Effector memory CD8-positive, alpha-beta T cell (primary cell): ENCODE results near the gene ZACN.

Experiments
- ATAC-seq: fragments of 150-1000 bp; cut with Tn5 transposase; replicated peaks from 2 replicates; pipeline ENCODE4 v1.10.0; 2021; ENCODE audit warnings: mild to moderate bottlenecking, moderate library complexity
- DNase-seq, 3 experiments: peaks; one replicate each; pipeline ENCODE4 v3.0.0; 2021
- H3K27ac Mint-ChIP-seq, 2 donors: one replicate each; pipeline ENCODE4 v1.8.0; 2022; ENCODE audit warnings: mild to moderate bottlenecking in 2 of 2, mixed read lengths in 2 of 2, moderate library complexity in 2 of 2
- H3K27me3 Mint-ChIP-seq, 2 donors: one replicate each; pipeline ENCODE4 v1.8.0; 2022; ENCODE audit warnings: mixed read lengths in 2 of 2
- H3K36me3 Mint-ChIP-seq: one replicate; pipeline ENCODE4 v1.8.0; 2022; ENCODE audit warnings: mild to moderate bottlenecking, moderate library complexity, mixed read lengths; ENCODE audit not compliant: insufficient read depth
- H3K4me1 Mint-ChIP-seq, 2 donors: one replicate each; pipeline ENCODE4 v1.8.0; 2022; ENCODE audit warnings: low read depth in 2 of 2, mixed read lengths in 2 of 2
- H3K4me3 Mint-ChIP-seq, 2 donors: one replicate each; pipeline ENCODE4 v1.8.0; 2022; ENCODE audit warnings: mild to moderate bottlenecking in 2 of 2, mixed read lengths in 2 of 2, moderate library complexity in 2 of 2
- H3K9me3 Mint-ChIP-seq, 2 donors: one replicate each; pipeline ENCODE4 v1.8.0; 2022; ENCODE audit warnings: mixed read lengths in 2 of 2

ZACN gene

DNA sequence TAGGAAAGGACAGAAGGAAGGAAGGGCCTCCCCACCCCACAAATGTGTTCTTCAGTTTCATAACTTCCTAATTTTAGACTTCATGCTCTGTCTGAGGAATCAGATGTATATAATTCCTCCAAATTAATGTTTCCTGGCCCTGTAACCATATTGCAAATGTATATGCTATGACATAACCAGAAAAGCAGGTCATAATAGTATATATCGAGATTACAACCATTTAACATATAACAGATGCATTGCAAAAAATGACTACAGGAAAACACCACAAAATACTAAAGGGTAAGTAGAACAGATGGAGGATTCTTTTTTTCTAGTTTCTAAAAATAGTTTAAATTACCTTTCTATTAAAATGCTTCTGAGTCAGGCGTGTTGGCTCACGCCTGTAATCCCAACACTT, 27.7 kb downstream of the ZACN start:
- H3K4me3 Mint-ChIP-seq: no peak overlapping the region
- H3K9me3 Mint-ChIP-seq: no peaks in the 10 kb centered on the region
- DNase-seq: no peak
- peaks cover 4% of the 10 kb centered on the region for H3K36me3 Mint-ChIP-seq
- no peaks in the 10 kb centered on the region for H3K27me3 Mint-ChIP-seq
- no peak for ATAC-seq
- H3K27ac Mint-ChIP-seq: no peak overlapping the region
- peaks cover 14 to 16% of the 10 kb centered on the region in 2 donors for H3K4me1 Mint-ChIP-seq

DNA sequence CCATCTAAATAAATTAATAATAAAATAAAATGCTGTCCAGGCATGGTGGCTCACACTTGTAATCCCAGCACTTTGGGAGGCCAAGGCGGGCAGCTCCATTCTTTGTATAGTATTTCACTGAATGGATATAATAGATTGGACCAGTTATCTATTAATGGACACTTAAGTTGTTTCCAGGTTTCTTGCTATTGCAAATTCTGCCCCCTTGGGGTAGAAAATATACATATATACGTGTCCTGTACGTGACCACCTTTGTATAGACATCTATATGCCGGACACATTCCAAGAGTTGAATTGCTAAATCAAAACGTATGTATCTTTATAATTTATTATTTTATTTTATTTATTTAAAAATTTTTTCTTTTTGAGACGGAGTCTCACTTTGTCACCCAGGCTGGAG, 28.5 kb downstream of the ZACN start:
- Mint-ChIP-seq H3K27me3 (no peaks in the 10 kb centered on the region), H3K4me1 (peaks cover 13 to 14% of the 10 kb centered on the region in 2 donors), H3K27ac (no peak overlapping the region), H3K4me3 (no peak overlapping the region), H3K9me3 (no peaks in the 10 kb centered on the region), H3K36me3 (peaks cover 4% of the 10 kb centered on the region)
- no peak for ATAC-seq
- no peak for DNase-seq

DNA sequence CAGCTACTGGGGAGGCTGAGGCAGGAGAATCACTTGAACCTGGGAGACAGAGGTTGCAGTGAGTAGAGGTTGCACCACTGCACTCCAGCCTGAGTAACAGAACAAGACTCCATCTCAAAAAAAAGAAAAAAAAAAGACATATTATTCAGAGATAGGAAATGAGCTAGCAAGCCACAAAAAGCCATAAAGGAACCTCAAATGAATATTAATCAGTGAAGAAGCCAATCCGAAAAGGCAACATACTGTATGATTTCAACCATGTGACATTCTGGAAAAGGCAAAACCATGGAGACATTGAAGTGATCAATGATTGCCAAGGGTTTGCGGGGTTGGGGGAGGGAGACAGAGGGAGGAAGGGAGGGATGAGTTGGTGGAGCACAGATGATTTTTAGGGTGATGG, 33.0 kb downstream of the ZACN start:
- no peak overlapping the region for H3K27ac Mint-ChIP-seq
- peaks cover 2% of the 10 kb centered on the region for H3K36me3 Mint-ChIP-seq
- DNase-seq (no peak), ATAC-seq (no peak)
- no peaks in the 10 kb centered on the region for H3K9me3 Mint-ChIP-seq
- no peaks in the 10 kb centered on the region for H3K4me1 Mint-ChIP-seq
- no peak overlapping the region for H3K4me3 Mint-ChIP-seq
- H3K27me3 Mint-ChIP-seq: no peaks in the 10 kb centered on the region

DNA sequence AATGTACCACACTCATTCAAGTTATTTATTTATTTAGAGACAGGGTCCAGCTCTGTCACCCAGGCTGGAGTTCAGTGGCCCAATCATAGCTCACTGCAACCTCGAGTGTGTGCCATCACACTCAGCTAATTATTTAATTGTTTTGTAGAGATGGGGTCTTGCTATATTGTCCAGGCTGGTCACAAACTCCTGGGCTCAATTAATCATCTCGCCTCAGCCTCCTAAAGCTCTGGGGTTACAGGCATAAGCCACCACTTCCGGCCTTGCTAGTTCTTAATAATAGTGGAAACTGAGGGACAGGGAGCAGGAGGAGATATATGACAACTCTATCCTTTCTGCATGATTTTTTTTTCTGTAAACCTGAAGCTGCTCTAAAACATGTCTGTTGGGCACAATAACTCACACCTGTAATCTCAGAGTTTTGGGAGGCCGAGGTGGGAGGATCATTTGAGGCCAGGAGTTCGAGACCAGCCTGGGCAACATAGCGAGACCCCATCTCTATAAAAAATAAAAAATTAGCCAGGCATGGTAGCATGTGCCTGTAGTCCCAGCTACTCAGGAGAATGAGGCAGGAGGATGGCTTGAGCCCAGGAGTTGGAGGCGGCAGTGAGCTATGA, 36.3 kb downstream of the ZACN start:
- no peaks in the 10 kb centered on the region for H3K4me1 Mint-ChIP-seq
- no peak overlapping the region for H3K4me3 Mint-ChIP-seq
- no peaks in the 10 kb centered on the region for H3K9me3 Mint-ChIP-seq
- H3K27me3 Mint-ChIP-seq: no peaks in the 10 kb centered on the region
- H3K27ac Mint-ChIP-seq: no peak overlapping the region
- H3K36me3 Mint-ChIP-seq: peaks cover 2% of the 10 kb centered on the region
- DNase-seq (no peak), ATAC-seq (no peak)

DNA sequence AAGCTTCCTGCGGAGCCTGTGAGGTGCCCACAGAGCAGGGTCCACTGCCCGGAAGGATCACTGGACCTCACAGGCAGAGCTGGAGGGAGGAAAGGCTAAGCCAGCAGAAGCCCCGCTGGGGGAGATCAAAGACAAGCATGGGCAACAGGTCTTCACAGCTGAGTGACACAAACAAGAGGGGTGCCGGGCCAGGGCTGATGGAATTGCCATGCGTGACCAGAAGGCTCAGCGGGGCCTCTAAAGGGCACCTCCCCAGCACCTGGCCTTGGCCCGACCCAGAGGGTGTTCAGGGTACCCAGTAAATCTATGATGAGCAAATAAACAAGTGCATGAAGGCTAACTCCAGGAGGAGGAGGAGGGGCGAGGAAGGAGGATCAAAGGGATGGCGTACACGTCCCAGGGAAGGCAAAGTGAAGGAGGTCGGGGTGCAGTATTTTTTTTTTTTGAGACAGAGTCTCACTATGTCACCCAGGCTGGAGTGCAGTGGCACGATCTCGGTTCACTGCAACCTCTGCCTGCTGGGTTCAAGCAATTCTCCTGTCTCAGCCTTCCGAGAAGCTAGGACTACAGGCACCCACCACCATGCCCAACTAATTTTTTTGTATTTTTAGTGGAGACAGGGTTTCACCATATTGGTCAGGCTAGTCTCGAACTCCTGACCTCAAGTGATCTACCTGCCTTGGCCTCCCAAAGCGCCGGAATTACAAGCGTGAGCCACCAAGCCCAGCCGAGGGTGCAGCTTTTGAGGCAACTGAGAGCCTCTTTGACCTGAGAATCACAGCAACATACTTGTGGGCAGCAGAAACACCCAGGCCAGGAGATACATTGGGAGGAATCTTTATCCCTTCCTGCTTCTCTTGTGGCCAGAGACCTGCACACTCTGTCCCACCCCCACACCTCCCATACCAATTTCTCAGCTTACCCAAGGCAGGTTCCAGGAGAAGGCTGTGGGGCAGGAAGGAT, 40.7 kb downstream of the ZACN start:
- Mint-ChIP-seq H3K27me3 (no peaks in the 10 kb centered on the region), H3K9me3 (no peaks in the 10 kb centered on the region)
- ATAC-seq: no peak

DNA sequence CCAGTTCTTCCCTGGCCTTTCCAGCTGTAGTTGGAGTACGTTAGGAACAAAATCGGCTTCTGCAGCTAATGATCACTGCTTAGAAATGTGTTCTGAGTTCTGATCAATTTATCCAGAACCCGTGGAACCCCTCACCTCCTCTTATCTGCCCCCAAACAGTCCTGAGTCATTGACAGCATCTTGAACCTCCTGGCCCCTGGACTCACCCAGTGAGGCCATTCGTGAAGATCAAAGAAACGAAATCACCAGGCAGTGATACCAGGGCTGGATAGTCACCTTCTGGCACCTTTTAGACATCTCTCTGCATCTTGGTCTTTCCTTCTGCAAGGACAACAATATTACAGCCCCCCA, 41.7 kb downstream of the ZACN start:
- Mint-ChIP-seq H3K9me3 (no peaks in the 10 kb centered on the region), H3K4me1 (peaks cover 0 to 3% of the 10 kb centered on the region in 2 donors), H3K36me3 (peaks cover 4% of the 10 kb centered on the region), H3K27ac (no peak overlapping the region), H3K27me3 (no peaks in the 10 kb centered on the region), H3K4me3 (peak overlapping the region in 1 of 2 donors; percentile 62)
- DNase-seq (no peak), ATAC-seq (no peak)

More for the DNA sequence above, 40.7 kb downstream of the ZACN start:
- DNase-seq: no peak
- H3K4me1 Mint-ChIP-seq: peaks cover 0 to 3% of the 10 kb centered on the region in 2 donors
- no peak overlapping the region for H3K27ac Mint-ChIP-seq
- no peak overlapping the region for H3K4me3 Mint-ChIP-seq
- H3K36me3 Mint-ChIP-seq: peaks cover 4% of the 10 kb centered on the region

DNA sequence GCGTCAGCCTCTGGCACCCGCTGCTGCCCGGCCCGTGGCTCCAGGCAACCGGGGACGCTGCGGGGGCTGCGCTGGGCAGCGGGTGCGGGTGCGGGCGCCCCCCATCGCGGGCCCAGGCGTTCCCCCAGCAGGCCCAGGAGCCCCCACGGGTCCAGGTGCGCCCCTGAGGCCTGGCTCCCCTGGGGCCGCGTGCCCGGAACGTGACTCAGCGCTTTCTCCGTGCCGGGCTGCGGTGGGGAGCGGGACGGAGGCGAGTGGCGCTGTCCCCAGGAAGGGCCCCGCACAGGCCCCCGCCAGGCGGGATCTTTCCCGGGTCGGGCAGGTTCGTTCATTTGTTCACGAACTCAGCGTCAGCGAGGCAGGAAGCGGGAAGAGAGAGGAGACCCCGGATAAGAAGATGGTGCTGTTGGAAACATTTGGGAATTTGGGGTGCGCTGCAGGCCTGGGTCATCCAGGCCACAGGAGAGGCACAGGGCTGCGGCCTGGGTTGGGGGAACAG, 43.0 kb downstream of the ZACN start:
- no peak for DNase-seq
- H3K4me1 Mint-ChIP-seq: peaks cover 0 to 3% of the 10 kb centered on the region in 2 donors
- H3K9me3 Mint-ChIP-seq: no peaks in the 10 kb centered on the region
- H3K27ac Mint-ChIP-seq: no peak overlapping the region
- peak; percentile 6 for ATAC-seq
- no peaks in the 10 kb centered on the region for H3K27me3 Mint-ChIP-seq
- peak overlapping the region; percentile 49 to 62 for H3K4me3 Mint-ChIP-seq
- H3K36me3 Mint-ChIP-seq: peaks cover 4% of the 10 kb centered on the region

DNA sequence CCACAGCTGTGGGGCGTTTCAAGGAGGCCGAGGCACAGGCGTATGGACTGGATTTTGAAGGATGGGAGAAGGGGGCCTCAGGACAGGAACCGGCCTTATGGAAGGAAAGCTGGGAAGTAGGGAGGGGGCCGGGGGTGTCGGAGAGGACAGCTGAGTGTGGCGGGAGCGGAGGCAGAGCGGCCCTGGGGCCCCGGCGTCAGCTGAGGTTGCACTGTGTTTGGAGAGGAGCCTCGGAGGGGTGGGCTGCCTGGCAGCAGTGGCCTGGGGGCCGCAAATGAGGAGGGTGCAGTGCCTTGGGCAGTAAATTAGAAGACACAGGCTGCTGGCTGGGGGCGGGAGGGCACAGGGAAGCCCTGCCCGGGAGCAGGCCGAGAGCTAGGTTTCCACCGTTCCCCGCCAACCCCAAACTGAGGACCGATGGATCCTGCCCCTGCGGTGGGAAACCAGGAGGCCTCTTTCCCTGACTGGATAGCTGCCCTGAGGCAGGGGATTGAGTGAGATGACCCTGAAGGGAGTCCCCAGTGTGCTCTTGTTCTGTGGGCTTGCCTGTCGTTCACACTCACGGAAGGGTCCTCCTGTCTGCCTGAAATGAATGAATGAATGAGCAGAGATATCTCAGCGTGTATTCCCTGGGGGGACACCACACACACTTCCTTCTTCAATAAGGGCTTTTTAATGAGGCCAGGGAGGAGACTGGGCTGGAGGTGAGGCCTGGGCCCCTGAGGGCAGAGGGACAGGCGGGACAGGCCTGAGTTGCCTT, 43.6 kb downstream of the ZACN start:
- Mint-ChIP-seq H3K36me3 (peaks cover 4% of the 10 kb centered on the region), H3K9me3 (no peaks in the 10 kb centered on the region), H3K4me1 (peaks cover 0 to 3% of the 10 kb centered on the region in 2 donors), H3K27ac (peak overlapping the region; percentile 46 to 65), H3K27me3 (no peaks in the 10 kb centered on the region), H3K4me3 (peak overlapping the region; percentile 49 to 53)
- DNase-seq (no peak), ATAC-seq (no peak)

DNA sequence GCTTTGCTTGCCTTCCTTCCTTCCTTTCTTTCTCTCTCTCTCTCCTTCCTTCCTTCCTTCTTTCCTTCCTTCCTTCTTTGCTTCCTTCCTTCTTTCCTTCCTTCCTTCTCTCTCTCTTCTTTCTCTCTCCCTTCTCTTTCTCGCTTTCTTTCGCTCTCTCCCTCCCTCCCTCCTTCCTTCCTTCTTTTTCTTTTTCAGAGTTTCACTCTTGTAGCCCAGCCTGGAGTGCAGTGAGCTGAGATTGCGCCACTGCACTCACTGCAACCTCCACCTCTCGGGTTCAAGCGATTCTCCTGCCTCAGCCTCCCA, 44.2 kb downstream of the ZACN start:
- Mint-ChIP-seq H3K27me3 (no peaks in the 10 kb centered on the region), H3K4me3 (peak overlapping the region in 1 of 2 donors; percentile 53), H3K9me3 (no peaks in the 10 kb centered on the region), H3K4me1 (peaks cover 0 to 3% of the 10 kb centered on the region in 2 donors), H3K27ac (peak overlapping the region; percentile 46 to 65), H3K36me3 (peaks cover 4% of the 10 kb centered on the region)
- DNase-seq: no peak
- no peak for ATAC-seq

DNA sequence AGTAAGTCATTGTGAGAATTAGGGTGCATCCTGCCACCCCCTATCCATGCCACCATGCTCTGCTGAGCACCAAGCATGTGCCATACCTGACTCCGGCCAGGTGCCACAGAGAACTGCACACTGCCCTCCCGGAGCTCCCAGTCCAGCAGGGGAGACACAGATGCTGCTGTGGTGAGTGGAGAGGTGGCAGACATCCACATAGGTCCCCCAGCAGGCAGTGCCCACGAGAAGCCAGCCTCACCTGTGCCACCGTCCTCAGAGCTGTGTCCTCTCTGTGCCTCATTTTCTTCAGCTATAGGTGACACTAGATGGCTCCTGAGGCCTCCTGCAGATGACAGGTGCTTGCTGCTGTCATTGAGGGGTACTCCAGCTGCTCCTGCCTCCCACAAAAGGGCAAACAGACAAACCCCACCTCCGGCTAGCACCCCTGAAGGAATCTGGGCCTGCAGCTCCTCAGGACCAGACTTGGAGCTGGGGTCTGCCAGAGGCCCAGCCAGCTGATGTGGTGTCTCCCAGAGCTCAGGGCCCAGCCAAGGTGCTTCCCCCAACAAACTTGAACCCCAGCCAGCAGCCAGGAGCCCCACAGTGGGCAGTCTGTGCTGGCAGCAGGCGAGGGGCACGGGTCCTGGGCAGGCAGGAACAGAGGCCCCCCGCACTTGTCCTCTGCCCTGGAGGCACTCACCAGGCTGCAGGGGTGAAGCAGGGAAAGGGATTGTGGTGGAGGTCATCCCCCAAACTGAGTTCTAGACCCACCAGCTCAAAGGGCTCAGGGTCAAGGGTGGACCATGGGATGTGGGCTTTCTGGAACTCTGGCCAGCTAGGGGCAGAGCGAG, 45.0 kb downstream of the ZACN start:
- no peak for DNase-seq
- no peaks in the 10 kb centered on the region for H3K27me3 Mint-ChIP-seq
- ATAC-seq: no peak
- peak overlapping the region; percentile 46 to 65 for H3K27ac Mint-ChIP-seq
- H3K4me1 Mint-ChIP-seq: peaks cover 0 to 4% of the 10 kb centered on the region in 2 donors
- peaks cover 4% of the 10 kb centered on the region for H3K36me3 Mint-ChIP-seq
- peak overlapping the region in 1 of 2 donors; percentile 53 for H3K4me3 Mint-ChIP-seq
- H3K9me3 Mint-ChIP-seq: no peaks in the 10 kb centered on the region

DNA sequence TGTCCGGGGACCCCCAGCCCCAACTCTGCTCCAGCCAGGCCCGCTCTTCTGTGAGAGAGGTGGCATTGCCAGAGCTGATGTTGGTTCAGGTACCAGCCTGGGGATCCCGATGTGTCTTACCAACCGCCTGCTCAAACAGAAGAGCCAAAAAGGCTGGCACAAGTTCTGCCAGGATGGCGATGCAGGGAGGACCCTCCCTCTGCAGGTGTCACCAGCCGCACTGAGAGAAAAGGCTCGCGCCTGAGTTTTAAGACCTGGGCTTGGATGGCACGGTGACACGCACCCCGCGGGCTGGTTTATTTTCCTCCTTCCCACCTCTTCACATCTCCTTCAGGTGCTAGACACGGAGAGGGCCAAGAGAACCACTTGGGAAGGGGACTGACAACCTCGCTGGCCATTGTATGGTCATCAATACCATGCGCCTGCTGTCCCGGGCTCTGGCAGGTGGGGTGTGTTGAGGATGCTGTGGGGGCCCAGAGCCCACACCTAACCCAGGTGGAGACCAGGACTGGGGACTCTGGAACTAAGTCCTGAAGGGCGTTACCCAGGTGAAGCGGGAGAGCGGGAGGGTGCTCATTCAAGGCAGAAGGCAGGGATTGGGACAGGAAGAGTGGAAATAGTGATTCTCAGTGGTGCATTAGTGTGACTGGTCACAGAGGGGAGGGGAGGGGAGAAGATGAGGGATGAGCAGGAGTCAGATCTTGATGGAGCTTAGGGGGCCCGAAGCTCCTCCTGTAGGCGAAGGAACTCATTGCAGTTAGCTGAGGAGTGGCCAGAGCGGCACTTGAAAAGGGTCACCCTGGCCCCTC, 45.8 kb downstream of the ZACN start:
- H3K27ac Mint-ChIP-seq: no peak overlapping the region
- no peaks in the 10 kb centered on the region for H3K9me3 Mint-ChIP-seq
- no peak for ATAC-seq
- peaks cover 0 to 4% of the 10 kb centered on the region in 2 donors for H3K4me1 Mint-ChIP-seq
- no peak overlapping the region for H3K4me3 Mint-ChIP-seq
- no peaks in the 10 kb centered on the region for H3K27me3 Mint-ChIP-seq
- DNase-seq: no peak
- peaks cover 4% of the 10 kb centered on the region for H3K36me3 Mint-ChIP-seq

DNA sequence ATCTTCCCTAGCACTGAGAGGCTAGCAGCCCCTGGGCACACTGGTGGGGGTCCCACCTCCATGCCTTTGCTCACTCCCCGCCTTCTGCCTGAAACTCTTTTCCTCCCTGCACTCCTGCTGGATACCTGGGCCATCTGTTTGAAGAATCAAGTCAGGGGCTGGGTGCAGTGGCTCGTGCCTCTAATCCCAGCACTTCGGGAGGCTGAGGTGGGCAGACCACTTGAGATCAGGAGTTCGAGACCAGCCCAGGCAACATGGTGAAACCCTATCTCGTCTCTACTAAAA, 46.4 kb downstream of the ZACN start:
- H3K27me3 Mint-ChIP-seq: no peaks in the 10 kb centered on the region
- H3K4me3 Mint-ChIP-seq: no peak overlapping the region
- ATAC-seq (no peak), DNase-seq (no peak)
- no peak overlapping the region for H3K27ac Mint-ChIP-seq
- H3K4me1 Mint-ChIP-seq: peaks cover 0 to 6% of the 10 kb centered on the region in 2 donors
- peaks cover 4% of the 10 kb centered on the region for H3K36me3 Mint-ChIP-seq
- H3K9me3 Mint-ChIP-seq: no peaks in the 10 kb centered on the region
